Upper lobe of left lung (tissue), 6 donors: ENCODE measurements around the gene ENTPD6. TPM values are rescaled to one million over a fixed set of nuclear protein-coding genes. Genes with fewer than 3 reads are reported as not detected.

ENCODE experiments used
- ATAC-seq, 2 donors: fragments of 200-7000 bp; cut with Tn5 transposase; one replicate each; pipeline ENCODE4 v1.9.1; 2022; ENCODE audit warnings: mild to moderate bottlenecking in 2 of 2, moderate library complexity in 2 of 2; ENCODE audit not compliant: low FRiP score in 2 of 2
- DNase-seq, 2 donors: peaks; one replicate each; pipeline ENCODE4 v3.0.0-alpha.2; 2019 to 2020
- H3K27ac ChIP-seq, 4 donors: fragments of 200-600 bp; sonication (generic); one replicate each; pipeline ENCODE4 v1.5.1; 2016 to 2019
- H3K27me3 ChIP-seq, 4 donors: fragments of 200-600 bp; sonication (generic); one replicate each; pipeline ENCODE4 v1.5.1; 2017 to 2019
- H3K36me3 ChIP-seq, 4 donors: fragments of 200-600 bp; sonication (generic); one replicate each; pipeline ENCODE4 v1.5.1; 2016 to 2019
- H3K4me1 ChIP-seq, 4 donors: fragments of 200-600 bp; sonication (generic); one replicate each; pipeline ENCODE4 v1.5.1; 2018 to 2019
- H3K4me3 ChIP-seq, 4 donors: fragments of 200-600 bp; sonication (generic); one replicate each; pipeline ENCODE4 v1.5.1; 2017 to 2019; ENCODE audit warnings: mild to moderate bottlenecking in 2 of 4, moderate library complexity in 1 of 4
- H3K9me3 ChIP-seq, 4 donors: fragments of 200-600 bp; sonication (generic); one replicate each; pipeline ENCODE4 v1.5.1; 2018 to 2019
- CTCF ChIP-seq, 6 experiments: fragments of 450-650 bp in 4 of 6; fragments of 200-600 bp in 2 of 6; sonication (generic) in 2 of 6; IDR thresholded peaks; one replicate each; pipeline ENCODE4 v1.5.1; 2016 to 2019; ENCODE audit warnings: antibody characterized with exemption in 6 of 6
- EP300 ChIP-seq, 4 donors: sonication (generic); formaldehyde crosslinking; IDR thresholded peaks; one replicate each; pipeline ENCODE4 v1.5.1; 2017; ENCODE audit warnings: antibody characterized with exemption in 4 of 4, control low read depth in 2 of 4
- POLR2A ChIP-seq, 4 donors: fragments of 450-650 bp; IDR thresholded peaks; one replicate each; pipeline ENCODE4 v1.5.1; 2016 to 2017; ENCODE audit warnings: antibody characterized with exemption in 4 of 4, mild to moderate bottlenecking in 2 of 4
- POLR2AphosphoS5 ChIP-seq, 2 donors: sonication (generic); formaldehyde crosslinking; IDR thresholded peaks; one replicate each; pipeline ENCODE4 v1.5.1; 2017; ENCODE audit warnings: antibody characterized with exemption in 2 of 2
- WGBS, 2 donors: methylation state at CpG; one replicate each; pipeline ENCODE4 v1.1.5; 2017 to 2018; 5-methylcytosine and 5-hydroxymethylcytosine counted together
- total RNA-seq, 6 donors: library from RNA; depleted of rRNA in 4 of 6; stranded (reverse); fragments of >200 nt in 4 of 6; gene quantifications; one replicate each; pipeline versions ENCODE4 v1.1.0 to v1.2.1, GENCODE V29; 2016 to 2021
- donor health status: DM: no; HTN: no; CAD: no; lungs with moderate emphysema.
- donor health status: DM: no; HTN: yes; CAD: no; lungs with severe emphysema.

The ENTPD6 gene
- total RNA-seq, 6 donors from 2014 or later, result 53.7 to 170 (median 81.7) TPM

- ATAC-seq (no peak), DNase-seq (no peak)
- no peak overlapping the region for H3K4me3 ChIP-seq
- H3K27ac ChIP-seq, result no peak overlapping the region
- H3K4me1 ChIP-seq, result peaks cover 12 to 75% (median 35%) of the 10 kb centered on the region in 4 donors
- H3K9me3 ChIP-seq, result no peaks in the 10 kb centered on the region
- no peaks in the 10 kb centered on the region for H3K27me3 ChIP-seq
- TF ChIP-seq CTCF (IDR thresholded peaks at IDR 0.05) (no peak), EP300 (IDR thresholded peaks at IDR 0.05) (no peak), POLR2AphosphoS5 (IDR thresholded peaks at IDR 0.05) (no peak), POLR2A (IDR thresholded peaks at IDR 0.05) (no peak)
- no peaks in the 10 kb centered on the region for H3K36me3 ChIP-seq
- WGBS, 2 donors, result 82 to 95% methylated on average over 6 of the region's 6 CpGs
These were observed 56.7 kb downstream of the ENTPD6 start for GRCh38 chr20:25252230-25252651.

- TF ChIP-seq CTCF (IDR thresholded peaks at IDR 0.05) (no peak), EP300 (IDR thresholded peaks at IDR 0.05) (no peak)
- no peak for ATAC-seq
- no peak for DNase-seq
- WGBS, 2 donors, result 71 to 81% methylated on average over 5 to 6 of the region's 6 CpGs
- H3K9me3 ChIP-seq, result no peaks in the 10 kb centered on the region
- H3K27ac ChIP-seq, result no peak overlapping the region
- no peaks in the 10 kb centered on the region for H3K27me3 ChIP-seq
- peaks cover 12 to 72% (median 33%) of the 10 kb centered on the region in 4 donors for H3K4me1 ChIP-seq
- no peaks in the 10 kb centered on the region for H3K36me3 ChIP-seq
- no peak overlapping the region for H3K4me3 ChIP-seq
These were observed 57.3 kb downstream of the ENTPD6 start for GRCh38 chr20:25252686-25253421.

GRCh38 chr20:25253606-25254275 lies 58.2 kb downstream of the ENTPD6 start:
- no peak for TF ChIP-seq POLR2AphosphoS5 (IDR thresholded peaks at IDR 0.05)
- TF ChIP-seq CTCF (IDR thresholded peaks at IDR 0.05), result no peak
- no peak for TF ChIP-seq POLR2A (IDR thresholded peaks at IDR 0.05)
- no peak for TF ChIP-seq EP300 (IDR thresholded peaks at IDR 0.05)
- Histone ChIP-seq H3K4me3 (no peak overlapping the region), H3K27ac (no peak overlapping the region), H3K4me1 (peaks cover 12 to 73% (median 32%) of the 10 kb centered on the region in 4 donors), H3K9me3 (no peaks in the 10 kb centered on the region), H3K36me3 (no peaks in the 10 kb centered on the region), H3K27me3 (no peaks in the 10 kb centered on the region)
- DNase-seq, result no peak
- 75 to 83% methylated on average over 11 of the region's 11 CpGs for WGBS, 2 donors
- no peak for ATAC-seq

- ATAC-seq, result no peak
- H3K27ac ChIP-seq, result peak overlapping the region in 1 of 4 donors; percentile 62
These were observed 59.1 kb downstream of the ENTPD6 start for GRCh38 chr20:25254571-25254970.

More at GRCh38 chr20:25254571-25254970, 59.1 kb downstream of the ENTPD6 start:
- no peak for DNase-seq
- peaks cover 0 to 7% (median under 1%) of the 10 kb centered on the region in 4 donors for H3K36me3 ChIP-seq
- no peak overlapping the region for H3K4me3 ChIP-seq
- H3K27me3 ChIP-seq, result no peaks in the 10 kb centered on the region
- WGBS, 2 donors, result 75 to 82% methylated on average over 5 of the region's 5 CpGs
- TF ChIP-seq CTCF (IDR thresholded peaks at IDR 0.05) (no peak), POLR2A (IDR thresholded peaks at IDR 0.05) (no peak), POLR2AphosphoS5 (IDR thresholded peaks at IDR 0.05) (no peak), EP300 (IDR thresholded peaks at IDR 0.05) (no peak)
- H3K4me1 ChIP-seq, result peaks cover 8 to 64% (median 24%) of the 10 kb centered on the region in 4 donors
- H3K9me3 ChIP-seq, result no peaks in the 10 kb centered on the region
